Umbilical cord (tissue), 2 donors: ENCODE data around the gene RBFOX2. TPM values are rescaled to one million over a fixed set of nuclear protein-coding genes. Genes with fewer than 3 reads are reported as not detected.
A peak's percentile ranks its signal among the peaks of the same experiment; 100 is the strongest.
"Not testable (repeated sequence)": the region's sequence is repeated elsewhere in the genome, so short reads cannot be mapped to it uniquely, and the experiment has no call there.

Experiments used
- DNase-seq: peaks from one replicate; pipeline ENCODE4 v3.0.0-alpha.2; 2015; ENCODE audit warnings: low spot score
- total RNA-seq: library from RNA; depleted of rRNA; stranded (reverse); fragments of >200 nt; gene quantifications from one replicate; pipeline ENCODE4 v1.2.3, GENCODE V29; 2014; ENCODE audit warnings: low replicate concordance; ENCODE audit not compliant: insufficient read depth

RBFOX2 gene
- total RNA-seq, 1 donor from 2014 or later: 203 TPM

GRCh38 chr22:36008565-36008964, 20.1 kb downstream of the RBFOX2 start:
- no peak for DNase-seq

DNA sequence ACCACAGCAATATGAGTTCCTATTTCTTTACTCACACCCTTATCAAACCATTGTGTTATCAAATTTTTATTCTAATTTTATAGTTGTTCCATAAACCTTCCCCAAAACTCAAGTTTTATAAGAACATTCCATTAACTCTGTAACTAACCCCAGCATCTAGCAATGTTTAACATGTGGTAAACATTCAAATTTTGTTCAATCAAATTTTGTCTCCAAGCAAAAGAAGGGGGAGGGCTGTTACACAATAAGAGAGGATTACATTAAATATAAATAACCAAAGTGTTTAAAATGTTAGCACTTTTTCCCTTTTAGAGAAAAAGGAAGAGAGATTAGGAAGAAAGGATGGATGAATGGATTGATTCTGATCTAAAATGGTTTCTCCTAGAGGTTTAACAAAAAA, 20.5 kb downstream of the RBFOX2 start:
- no peak for DNase-seq

DNA sequence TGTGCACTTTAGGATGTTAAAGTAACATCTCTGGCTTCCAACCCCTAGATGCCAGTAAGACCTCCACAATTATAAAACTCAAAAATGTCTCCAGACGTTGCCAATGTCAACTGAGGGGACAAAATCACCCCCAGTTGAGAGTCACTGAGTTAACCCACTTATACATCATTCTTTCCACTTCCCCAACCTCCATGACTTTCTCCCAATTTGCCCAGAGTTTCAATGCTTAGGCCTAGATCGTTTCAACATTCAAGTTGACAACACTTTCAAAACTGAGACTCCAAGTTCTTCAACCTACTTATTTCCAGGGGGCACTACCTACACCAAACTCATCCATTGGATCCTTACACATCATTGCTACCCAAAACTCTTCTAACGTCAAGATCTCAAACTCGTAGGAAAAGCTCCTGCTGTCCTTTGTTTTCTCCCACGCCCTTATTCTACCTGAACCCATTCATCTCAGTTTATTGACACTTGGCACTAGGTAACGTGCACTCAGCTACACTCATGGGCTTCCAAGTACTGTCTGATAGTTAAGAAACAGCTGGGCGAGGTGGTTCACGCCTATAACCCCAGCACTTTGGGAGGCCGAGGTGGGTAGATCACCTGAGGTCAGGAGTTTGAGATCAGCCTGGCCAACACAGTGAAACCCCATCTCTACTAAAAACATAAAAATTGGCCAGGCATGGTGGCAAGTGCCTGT, 24.5 kb downstream of the RBFOX2 start:
- DNase-seq: no peak

DNA sequence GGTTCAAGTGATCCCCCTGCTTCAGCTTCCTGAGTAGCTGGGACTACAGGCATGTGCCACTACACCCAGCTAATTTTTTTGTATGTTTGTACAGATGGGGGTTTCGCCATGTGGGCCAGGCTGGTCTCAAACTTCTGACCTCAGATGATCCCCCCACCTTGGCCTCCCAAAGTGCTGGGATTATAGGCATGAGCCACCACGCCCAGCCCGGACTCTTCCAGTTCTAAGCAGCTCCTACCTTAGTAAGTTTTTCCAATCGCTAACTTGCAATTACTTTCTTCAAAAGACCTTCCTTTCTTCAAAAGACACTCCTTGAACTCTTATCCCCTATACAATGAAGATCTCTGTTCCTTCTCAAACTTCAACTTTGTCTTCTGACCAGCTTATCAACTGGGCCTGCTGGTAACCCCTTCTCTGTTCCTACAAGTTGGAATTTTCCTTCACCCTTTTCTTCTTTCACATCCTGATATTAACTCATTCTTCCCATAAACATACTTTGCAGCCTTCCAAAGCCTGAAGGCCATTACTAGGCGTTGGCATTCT, 25.8 kb downstream of the RBFOX2 start:
- DNase-seq: no peak

DNA sequence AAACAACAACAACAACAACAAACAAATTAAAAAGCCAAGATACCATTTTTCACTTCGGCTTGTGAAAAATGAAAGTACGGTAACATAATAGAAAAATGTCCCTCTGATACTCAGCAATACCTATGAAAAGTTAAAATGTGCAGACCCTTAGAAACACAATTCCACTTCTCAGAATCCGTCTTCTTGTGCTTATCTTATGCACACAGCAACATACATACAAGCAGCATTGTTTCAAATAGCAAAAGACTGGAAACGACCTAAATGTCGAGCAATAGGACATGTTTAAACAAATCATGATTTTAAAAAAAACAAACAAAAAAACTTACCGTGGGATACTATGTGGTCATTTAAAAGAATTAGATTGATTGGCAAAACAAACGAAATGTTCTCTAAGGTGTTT, 26.5 kb downstream of the RBFOX2 start:
- no peak for DNase-seq

- DNase-seq: no peak
Measured at GRCh38 chr22:35998748-35999147, 29.9 kb downstream of the RBFOX2 start.

- no peak for DNase-seq
Measured at GRCh38 chr22:35997438-35997837, 31.2 kb downstream of the RBFOX2 start.

DNA sequence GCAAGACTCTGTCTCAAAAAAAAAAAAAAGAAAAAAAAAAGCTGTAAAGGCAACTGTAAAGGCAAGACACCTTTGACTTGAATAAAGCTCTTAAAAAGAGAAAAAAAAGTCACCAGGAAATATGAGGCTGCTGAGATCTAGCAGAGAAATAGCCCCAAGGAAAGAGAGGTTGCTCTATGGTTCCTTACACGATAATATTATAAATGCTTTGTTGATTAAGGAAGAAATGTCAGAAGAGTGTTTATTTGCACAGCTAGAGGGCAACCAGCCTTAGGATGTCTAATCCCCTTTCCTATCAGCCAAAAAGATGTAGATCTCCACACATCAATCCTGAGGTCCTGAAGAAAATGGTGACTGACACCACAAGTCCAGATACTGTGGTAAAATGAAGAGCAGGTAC, 32.0 kb downstream of the RBFOX2 start:
- no peak for DNase-seq

- peak; percentile 98 for DNase-seq
Measured at GRCh38 chr22:35995772-35996171, 32.9 kb downstream of the RBFOX2 start.

DNA sequence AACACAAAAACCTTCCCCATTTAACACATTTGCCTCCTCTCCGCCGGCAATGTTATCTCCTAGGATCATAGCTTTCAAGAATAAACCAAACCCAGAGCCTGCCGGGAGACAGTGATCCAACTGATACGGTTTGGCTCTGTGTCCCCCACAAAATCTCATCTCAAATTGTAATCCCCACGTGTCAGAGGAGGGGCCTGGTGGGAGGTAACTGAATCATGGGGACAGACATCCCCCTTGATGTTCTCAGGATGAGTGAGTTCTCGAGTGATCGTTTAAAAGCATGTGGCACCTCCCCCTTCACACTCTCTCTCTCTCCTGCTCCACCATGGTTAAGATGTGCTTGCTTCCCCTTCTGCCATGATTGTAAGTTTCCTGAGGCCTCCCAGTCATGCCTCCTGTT, 33.3 kb downstream of the RBFOX2 start:
- DNase-seq: peak; percentile 81

GRCh38 chr22:35993727-35994126, 34.9 kb downstream of the RBFOX2 start:
- DNase-seq: not testable (repeated sequence)

- DNase-seq: no peak
Measured at GRCh38 chr22:35993048-35993714, 35.4 kb downstream of the RBFOX2 start.

DNA sequence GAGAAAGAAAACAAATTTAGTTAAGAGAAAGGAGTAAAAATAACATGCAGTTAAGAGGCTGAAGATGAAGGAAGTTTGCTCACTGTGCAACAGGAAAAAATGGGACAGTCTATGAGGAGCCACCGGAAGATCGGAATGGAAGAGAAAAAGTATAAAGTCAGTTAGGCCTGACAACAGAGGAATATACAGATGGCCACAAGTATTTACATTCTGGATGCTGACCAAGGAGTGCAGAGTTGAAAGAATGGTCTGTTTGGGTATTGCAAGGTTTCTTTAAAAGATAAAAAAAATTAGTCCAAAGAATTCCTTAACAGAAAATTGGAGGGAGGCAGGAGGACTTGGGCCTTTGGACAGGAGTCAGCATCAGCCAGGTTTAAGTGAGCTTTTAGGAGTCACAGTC, 37.5 kb downstream of the RBFOX2 start:
- DNase-seq: peak; percentile 75

- peak; percentile 94 for DNase-seq
Measured at GRCh38 chr22:35988030-35988429, 40.6 kb downstream of the RBFOX2 start.

DNA sequence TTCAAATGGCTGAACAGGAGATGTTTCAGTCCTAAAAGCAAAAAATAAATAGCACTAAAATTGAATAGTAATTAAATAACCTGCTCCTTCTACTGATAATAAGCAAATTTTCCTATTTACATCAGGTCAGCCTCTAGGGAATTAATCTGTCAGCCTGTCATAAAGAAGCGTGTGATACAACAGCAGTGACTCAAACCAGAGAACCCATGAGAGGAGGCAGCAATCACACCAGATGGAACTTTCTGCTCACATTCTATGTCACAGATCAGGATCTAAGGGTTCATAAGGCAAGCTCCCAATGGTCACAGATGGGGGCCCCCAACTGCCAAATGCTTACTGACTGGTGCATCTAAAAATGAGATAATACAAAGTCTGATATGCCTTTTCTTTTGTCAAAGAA, 41.1 kb downstream of the RBFOX2 start:
- DNase-seq: peak; percentile 71

GRCh38 chr22:35986088-35986487, 42.5 kb downstream of the RBFOX2 start:
- peak; percentile 50 for DNase-seq

- peak; percentile 92 for DNase-seq
Measured at GRCh38 chr22:35985371-35985770, 43.3 kb downstream of the RBFOX2 start.

DNA sequence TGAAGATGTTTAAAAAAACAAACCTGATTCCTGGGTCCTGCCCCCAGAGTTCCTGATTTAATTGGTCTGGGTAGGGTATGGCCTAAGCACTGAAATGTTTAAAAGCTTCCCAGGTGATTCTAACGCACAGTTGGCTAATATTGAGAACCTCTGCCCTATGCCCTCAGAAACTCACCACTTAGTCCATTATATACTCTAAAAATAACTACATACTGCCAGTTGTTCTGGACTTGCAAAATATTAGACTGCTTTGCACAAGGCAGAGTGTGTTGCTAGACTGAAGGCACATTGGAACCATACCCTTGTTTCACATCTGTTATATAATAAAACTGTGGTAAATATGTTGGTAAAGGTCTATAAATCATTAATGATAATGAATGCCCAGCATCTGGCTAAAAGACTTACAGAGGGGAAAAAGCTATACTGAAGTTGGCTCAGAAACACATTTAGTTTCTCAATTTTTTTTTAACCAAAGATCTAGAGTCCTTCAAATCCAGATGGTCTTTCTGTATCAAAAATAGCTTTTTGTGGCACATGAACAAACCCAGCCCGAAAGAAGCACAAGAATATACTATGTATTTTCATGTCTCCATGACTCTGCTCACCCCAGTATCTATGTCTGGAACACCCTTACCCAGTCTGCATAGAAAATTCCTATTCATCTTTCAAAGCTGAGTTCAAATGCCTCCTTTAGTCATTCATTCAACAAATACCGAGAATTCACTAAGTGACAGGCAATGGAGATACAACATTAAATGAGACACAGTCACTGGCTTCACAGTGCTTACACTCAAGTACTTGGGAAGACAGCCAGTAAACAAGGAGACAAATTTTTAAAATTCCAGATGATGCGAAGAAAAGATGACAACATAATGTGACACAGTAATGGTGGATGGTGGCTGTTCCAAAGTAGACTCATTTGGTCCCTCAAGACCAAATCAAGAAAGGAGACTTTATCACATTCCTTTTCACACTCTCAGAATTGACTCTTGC, 44.1 kb downstream of the RBFOX2 start:
- DNase-seq: peak; percentile 68

- no peak for DNase-seq
Measured at GRCh38 chr22:35981900-35982299, 46.7 kb downstream of the RBFOX2 start.

GRCh38 chr22:35978889-35979288, 49.7 kb downstream of the RBFOX2 start:
- no peak for DNase-seq

DNA sequence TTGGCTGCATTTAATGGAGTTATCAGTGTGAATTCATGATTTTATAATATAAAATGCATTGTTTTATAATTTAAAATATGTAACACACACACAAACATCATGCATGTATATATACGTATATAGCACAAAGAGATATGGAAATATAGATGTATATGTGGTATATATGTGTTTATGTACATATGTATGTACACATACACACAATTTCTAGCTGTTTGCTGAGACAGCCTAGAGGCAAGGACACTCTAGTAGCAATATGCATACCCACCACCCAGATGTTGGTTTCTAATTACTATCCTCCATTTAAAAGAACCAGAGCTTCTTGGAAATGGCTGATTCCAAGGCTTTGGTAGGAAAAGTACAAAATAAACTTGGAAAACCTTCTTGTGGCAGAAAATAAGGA, 50.4 kb downstream of the RBFOX2 start:
- no peak for DNase-seq

DNA sequence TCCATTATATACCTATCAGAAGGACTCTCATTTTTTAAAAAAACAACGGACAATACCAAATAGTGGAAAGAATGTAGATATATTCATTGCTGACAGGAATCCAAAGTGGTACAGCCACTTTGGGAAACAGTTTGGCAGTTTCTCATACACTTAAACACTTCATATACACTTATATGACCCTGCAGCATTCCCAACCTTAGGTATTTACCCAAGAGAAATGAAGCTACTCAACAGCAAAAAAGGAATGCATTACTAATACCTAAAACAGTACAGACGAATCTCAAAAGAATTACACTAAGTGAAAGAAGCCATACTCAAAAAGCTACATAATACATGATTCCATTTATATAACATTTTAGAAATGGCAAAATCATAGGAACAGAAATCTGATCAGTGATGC, 51.5 kb downstream of the RBFOX2 start:
- no peak for DNase-seq
